ENCODE data around the gene CUEDC1. TPM values are rescaled to one million over a fixed set of nuclear protein-coding genes. Genes with fewer than 3 reads are reported as not detected.

The CUEDC1 gene
- total RNA-seq, 1 experiment from 2014 or later: 53.5 TPM

DNA sequence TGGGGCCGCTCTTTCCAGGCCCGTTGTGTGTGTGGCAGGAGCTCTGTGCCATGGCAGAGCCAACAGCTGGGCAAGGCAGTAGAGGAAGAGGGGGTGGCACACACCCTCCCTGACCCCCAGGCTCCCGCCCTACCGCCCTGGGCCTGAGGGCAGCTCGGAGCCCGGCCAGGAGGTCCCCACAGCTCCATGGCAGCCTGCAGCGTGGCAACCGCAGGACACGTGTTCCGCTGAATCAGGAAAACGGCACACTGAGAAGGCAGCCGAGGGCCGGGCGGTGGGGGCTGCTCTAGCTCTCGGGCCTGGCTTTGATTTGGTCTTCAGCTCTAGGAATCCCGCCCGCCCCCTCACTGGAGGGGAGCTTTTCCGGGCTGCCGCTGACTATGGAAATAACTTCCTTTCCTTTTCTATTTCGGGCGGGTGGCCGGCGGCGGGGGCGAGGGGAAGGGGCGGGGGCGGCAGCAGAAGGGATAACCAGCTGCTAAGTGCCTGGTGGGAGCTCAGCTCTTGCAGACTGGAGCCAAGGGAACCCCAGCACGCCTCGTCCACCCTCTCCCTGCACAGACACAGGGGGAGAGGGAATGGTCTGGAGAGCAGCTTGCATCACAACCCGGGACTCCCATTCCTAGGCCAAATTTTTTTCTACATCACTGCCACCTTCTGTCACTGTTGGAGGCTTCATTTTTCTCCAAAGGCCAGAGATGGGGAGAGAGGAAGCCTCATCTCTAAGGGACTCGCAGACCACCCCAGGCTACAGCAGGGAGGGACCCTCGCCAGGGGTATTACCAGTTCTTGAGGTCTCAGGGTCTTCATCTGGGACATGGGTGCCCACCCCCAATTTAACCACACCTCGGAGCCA is 80.5 kb downstream of the CUEDC1 start:
- TF ChIP-seq, protein P1, sequence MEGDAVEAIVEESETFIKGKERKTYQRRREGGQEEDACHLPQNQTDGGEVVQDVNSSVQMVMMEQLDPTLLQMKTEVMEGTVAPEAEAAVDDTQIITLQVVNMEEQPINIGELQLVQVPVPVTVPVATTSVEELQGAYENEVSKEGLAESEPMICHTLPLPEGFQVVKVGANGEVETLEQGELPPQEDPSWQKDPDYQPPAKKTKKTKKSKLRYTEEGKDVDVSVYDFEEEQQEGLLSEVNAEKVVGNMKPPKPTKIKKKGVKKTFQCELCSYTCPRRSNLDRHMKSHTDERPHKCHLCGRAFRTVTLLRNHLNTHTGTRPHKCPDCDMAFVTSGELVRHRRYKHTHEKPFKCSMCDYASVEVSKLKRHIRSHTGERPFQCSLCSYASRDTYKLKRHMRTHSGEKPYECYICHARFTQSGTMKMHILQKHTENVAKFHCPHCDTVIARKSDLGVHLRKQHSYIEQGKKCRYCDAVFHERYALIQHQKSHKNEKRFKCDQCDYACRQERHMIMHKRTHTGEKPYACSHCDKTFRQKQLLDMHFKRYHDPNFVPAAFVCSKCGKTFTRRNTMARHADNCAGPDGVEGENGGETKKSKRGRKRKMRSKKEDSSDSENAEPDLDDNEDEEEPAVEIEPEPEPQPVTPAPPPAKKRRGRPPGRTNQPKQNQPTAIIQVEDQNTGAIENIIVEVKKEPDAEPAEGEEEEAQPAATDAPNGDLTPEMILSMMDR (conservative IDR thresholded peaks at IDR 0.05; ENCODE audit: low read depth, low read length): no peak
- no peak for TF ChIP-seq EZH2 (IDR thresholded peaks at IDR 0.05; ENCODE audit: borderline replicate concordance, low read depth, low read length, poor library complexity, severe bottlenecking)
- intact Hi-C loops (cut with micrococcal nuclease; ENCODE audit: unreplicated experiment): loop anchor here (1.0 kb wide), 1 partner anchor 18 kb away; no protein-coding TSS in a partner anchor
- Histone ChIP-seq H3K9me3 (ENCODE audit: low read depth, low read length, poor library complexity, severe bottlenecking) (no peaks in the 10 kb centered on the region), H3K27me3 (replicated peaks; ENCODE audit: insufficient read depth, low read depth, low read length, poor library complexity) (no peaks in the 10 kb centered on the region), H3K36me3 (ENCODE audit: insufficient read depth, low read length, poor library complexity, severe bottlenecking) (peaks cover 21% of the 10 kb centered on the region), H3K4me1 (ENCODE audit: insufficient read depth, low read length, poor library complexity, severe bottlenecking) (peaks cover 68% of the 10 kb centered on the region), H3K4me3 (ENCODE audit: low read depth, low read length, poor library complexity, severe bottlenecking) (peak overlapping the region; percentile 20), H3K27ac (ENCODE audit: low read depth, low read length, poor library complexity, severe bottlenecking) (peak overlapping the region; percentile 95)
- ChIA-PET CTCF (interaction anchor here (0.6 to 2.1 kb wide), 10 partner anchors 11 to 248 kb away, joined by 3 to 12 read pairs (median 6); partner anchors contain the start of gene CUEDC1), POLR2A (ENCODE audit: low non-redundant PET) (interaction anchor here (0.6 to 1.0 kb wide), 4 partner anchors 13 to 120 kb away, joined by 3 to 7 read pairs (median 3); partner anchors contain the start of gene VEZF1)
- DNase-seq (ENCODE audit: low spot score): peak; percentile 99
- no TSS peak for BruUV-seq (replicated peaks)

DNA sequence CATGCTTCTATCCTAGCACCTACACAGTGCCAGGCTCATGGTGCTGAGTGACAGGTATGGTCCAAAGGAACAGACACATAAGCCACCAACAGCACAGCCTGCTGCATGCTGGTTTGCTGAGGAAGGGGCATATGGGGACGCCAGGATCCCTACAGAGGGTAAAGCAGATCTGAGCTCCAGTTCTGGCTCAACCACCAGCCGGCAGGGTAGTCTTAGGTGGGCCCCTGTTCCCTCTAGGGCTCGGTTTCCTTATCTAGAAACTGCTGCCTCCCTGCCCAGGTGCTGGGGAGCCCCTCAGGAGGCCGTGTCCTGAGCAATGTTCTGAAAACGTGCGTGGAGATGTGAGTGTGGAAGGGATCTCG is 81.2 kb downstream of the CUEDC1 start:
- no peaks in the 10 kb centered on the region for H3K27me3 ChIP-seq (replicated peaks; ENCODE audit: insufficient read depth, low read depth, low read length, poor library complexity)
- TF ChIP-seq, protein P1 (conservative IDR thresholded peaks at IDR 0.05; ENCODE audit: low read depth, low read length): no peak
- no peak for TF ChIP-seq EZH2 (IDR thresholded peaks at IDR 0.05; ENCODE audit: borderline replicate concordance, low read depth, low read length, poor library complexity, severe bottlenecking)
- POLR2A ChIA-PET (ENCODE audit: low non-redundant PET): interaction anchor here (0.6 to 1.0 kb wide), 3 partner anchors 12 to 120 kb away, joined by 3 read pairs; no protein-coding TSS in a partner anchor
- H3K4me3 ChIP-seq (ENCODE audit: low read depth, low read length, poor library complexity, severe bottlenecking): peak overlapping the region; percentile 20
- H3K4me1 ChIP-seq (ENCODE audit: insufficient read depth, low read length, poor library complexity, severe bottlenecking): peaks cover 62% of the 10 kb centered on the region
- H3K36me3 ChIP-seq (ENCODE audit: insufficient read depth, low read length, poor library complexity, severe bottlenecking): peaks cover 26% of the 10 kb centered on the region
- intact Hi-C loops (cut with micrococcal nuclease; ENCODE audit: unreplicated experiment): no loop called here
- peak overlapping the region; percentile 95 for H3K27ac ChIP-seq (ENCODE audit: low read depth, low read length, poor library complexity, severe bottlenecking)
- BruUV-seq (replicated peaks): no TSS peak
- CTCF ChIA-PET: interaction anchor here (0.6 to 2.1 kb wide), 7 partner anchors 15 to 249 kb away, joined by 5 to 12 read pairs (median 9); no protein-coding TSS in a partner anchor
- no peak for DNase-seq (ENCODE audit: low spot score)
- H3K9me3 ChIP-seq (ENCODE audit: low read depth, low read length, poor library complexity, severe bottlenecking): no peaks in the 10 kb centered on the region

DNA sequence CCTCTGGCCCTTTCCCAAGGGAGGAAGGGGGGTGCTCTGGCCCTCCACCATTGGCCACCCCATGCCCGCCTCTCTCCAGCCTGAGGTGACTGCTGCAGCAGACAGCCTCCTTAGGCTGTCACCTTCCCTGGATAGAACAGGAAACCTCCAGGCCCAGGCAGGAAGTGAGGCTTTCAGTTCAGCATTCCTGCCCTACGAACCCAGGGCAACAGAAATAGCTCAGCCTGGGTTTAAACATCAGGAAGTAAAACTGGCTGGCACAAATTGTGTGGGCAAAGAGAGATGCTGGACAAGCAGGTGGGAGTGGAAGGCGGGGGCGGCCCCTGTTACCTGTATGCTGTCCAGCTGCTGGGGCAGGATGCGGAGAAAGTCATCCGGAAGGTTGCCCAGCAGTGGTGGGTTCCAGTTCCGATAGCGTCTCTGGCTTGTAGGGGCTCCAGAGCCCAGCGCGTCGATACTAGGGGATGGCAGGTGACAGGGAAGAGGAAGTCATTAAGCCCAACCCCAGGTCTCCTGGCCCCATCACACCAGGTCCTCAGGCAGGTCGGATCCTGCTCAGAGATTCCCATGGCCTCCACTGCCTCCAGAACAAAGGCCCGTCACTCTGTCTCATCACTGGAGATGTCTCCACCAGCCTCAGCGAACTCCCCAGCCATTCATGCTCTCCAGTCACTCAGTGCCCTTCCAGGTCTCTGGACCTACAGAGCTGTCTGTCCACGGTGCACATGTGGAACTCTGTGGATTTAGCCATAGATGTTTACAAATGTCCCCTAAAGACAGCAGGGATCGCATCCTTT is 81.8 kb downstream of the CUEDC1 start:
- H3K9me3 ChIP-seq (ENCODE audit: low read depth, low read length, poor library complexity, severe bottlenecking): no peaks in the 10 kb centered on the region
- TF ChIP-seq EZH2 (IDR thresholded peaks at IDR 0.05; ENCODE audit: borderline replicate concordance, low read depth, low read length, poor library complexity, severe bottlenecking): no peak
- TF ChIP-seq, protein P1 (conservative IDR thresholded peaks at IDR 0.05; ENCODE audit: low read depth, low read length): no peak
- no peak overlapping the region for H3K4me3 ChIP-seq (ENCODE audit: low read depth, low read length, poor library complexity, severe bottlenecking)
- POLR2A ChIA-PET (ENCODE audit: low non-redundant PET): interaction anchor here (1.0 kb wide), 1 partner anchor 86 kb away, joined by 3 read pairs; no protein-coding TSS in a partner anchor
- DNase-seq (ENCODE audit: low spot score): no peak
- H3K27ac ChIP-seq (ENCODE audit: low read depth, low read length, poor library complexity, severe bottlenecking): peak overlapping the region; percentile 95
- no peaks in the 10 kb centered on the region for H3K27me3 ChIP-seq (replicated peaks; ENCODE audit: insufficient read depth, low read depth, low read length, poor library complexity)
- CTCF ChIA-PET: interaction anchor here (2.1 kb wide), 1 partner anchor 126 kb away, joined by 10 read pairs; no protein-coding TSS in a partner anchor
- intact Hi-C loops (cut with micrococcal nuclease; ENCODE audit: unreplicated experiment): no loop called here
- BruUV-seq (replicated peaks): no TSS peak
- H3K36me3 ChIP-seq (ENCODE audit: insufficient read depth, low read length, poor library complexity, severe bottlenecking): peaks cover 26% of the 10 kb centered on the region
- peaks cover 58% of the 10 kb centered on the region for H3K4me1 ChIP-seq (ENCODE audit: insufficient read depth, low read length, poor library complexity, severe bottlenecking)
